HG02759 (cell line): ENCODE results near the gene KRTAP5-6.

Experiments used
- ATAC-seq: cut with Tn5 transposase; IDR thresholded peaks from one replicate; pipeline ENCODE4 v1.9.1; 2021; ENCODE audit warnings: mild to moderate bottlenecking, moderate library complexity; ENCODE audit not compliant: unreplicated experiment

The KRTAP5-6 gene

GRCh38 chr11:1746511-1746931 is 49.5 kb downstream of the KRTAP5-6 start:
- no peak for ATAC-seq

DNA sequence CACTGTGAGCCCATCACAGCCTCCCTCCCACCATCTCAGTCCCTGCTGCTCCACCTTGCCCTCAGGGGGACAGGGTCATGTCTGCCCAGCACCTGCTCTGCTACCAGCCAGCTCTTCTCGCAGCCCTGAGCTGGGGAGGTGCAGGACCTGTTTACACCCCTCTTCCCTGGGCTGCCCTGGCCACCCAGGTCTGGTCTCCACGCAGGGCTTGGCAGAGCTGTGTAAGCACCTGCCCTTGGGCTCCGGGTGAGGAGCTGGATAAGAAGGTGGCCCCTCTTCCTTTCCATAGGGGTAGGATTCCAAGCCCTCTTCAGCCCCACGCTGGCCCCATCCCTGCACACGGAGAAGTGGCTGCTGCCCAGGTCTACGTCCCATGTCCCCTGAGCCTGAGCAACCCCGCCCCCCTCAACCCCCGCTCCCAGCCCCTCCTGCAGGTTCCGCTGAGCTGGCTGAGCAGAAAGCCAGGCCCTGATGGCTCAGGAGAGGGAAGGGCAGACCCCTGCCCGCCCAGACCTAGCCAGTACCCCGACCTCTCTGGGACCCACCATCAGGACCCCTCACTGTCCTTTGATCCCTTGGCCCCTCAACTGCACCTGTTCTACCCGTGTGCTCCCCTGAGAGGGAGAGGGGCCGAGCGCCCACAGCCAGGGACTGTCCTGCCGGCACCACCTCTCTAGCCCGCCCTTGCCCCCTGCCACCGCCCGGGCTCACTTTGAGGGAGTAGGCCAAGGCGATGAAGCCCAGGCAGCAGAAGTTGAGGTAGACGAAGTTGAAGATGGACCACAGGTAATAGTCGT is 50.2 kb downstream of the KRTAP5-6 start:
- ATAC-seq: no peak
